MCF 10A (cell line): ENCODE data around the gene PDE4D. TPM values are rescaled to one million over a fixed set of nuclear protein-coding genes. Genes with fewer than 3 reads are reported as not detected.

ENCODE experiments used
- BruUV-seq: library from RNA; stranded (reverse); fragments of 400-500 nt; replicated peaks from 2 replicates; lab custom pipeline; 2021; lab: Mats Ljungman, UMichigan
- CTCF ChIA-PET: fragments of 300-600 bp; sonication (Branson Sonifier 250); formaldehyde crosslinking; extraction: SDS; loops from one replicate; lab custom pipeline; 2021; ENCODE audit warnings: antibody characterized with exemption, inconsistent platforms; lab: Yijun Ruan, JAX
- POLR2A ChIA-PET: fragments of 300-600, 350-650 bp; sonication (Branson Sonifier 250); formaldehyde crosslinking; extraction: SDS; loops from one replicate; lab custom pipeline; 2020; ENCODE audit warnings: antibody characterized with exemption, inconsistent platforms; lab: Yijun Ruan, JAX
- DNase-seq: peaks from one replicate; pipeline ENCODE4 v3.0.0-alpha.2; 2018; ENCODE audit not compliant: unreplicated experiment
- H3K27ac Mint-ChIP-seq: one replicate; pipeline ENCODE4 v1.8.0; 2022; ENCODE audit warnings: mild to moderate bottlenecking, low read depth, mixed read lengths; ENCODE audit not compliant: unreplicated experiment
- H3K27me3 Mint-ChIP-seq: one replicate; pipeline ENCODE4 v1.8.0; 2022; ENCODE audit warnings: mixed read lengths; ENCODE audit not compliant: insufficient read depth, unreplicated experiment
- H3K36me3 Mint-ChIP-seq: one replicate; pipeline ENCODE4 v1.8.0; 2022; ENCODE audit warnings: mild to moderate bottlenecking, moderate library complexity, mixed read lengths; ENCODE audit not compliant: insufficient read depth, unreplicated experiment
- H3K4me1 Mint-ChIP-seq: one replicate; pipeline ENCODE4 v1.8.0; 2022; ENCODE audit warnings: mixed read lengths; ENCODE audit not compliant: insufficient read depth, unreplicated experiment
- H3K4me3 Mint-ChIP-seq: one replicate; pipeline ENCODE4 v1.8.0; 2022; ENCODE audit warnings: mild to moderate bottlenecking, moderate library complexity, mixed read lengths; ENCODE audit not compliant: unreplicated experiment
- H3K9me3 Mint-ChIP-seq: one replicate; pipeline ENCODE4 v1.8.0; 2022; ENCODE audit warnings: mixed read lengths; ENCODE audit not compliant: unreplicated experiment
- CTCF ChIP-seq: fragments of 200-600 bp; IDR thresholded peaks from one replicate; pipeline ENCODE4 v1.8.0; 2022; ENCODE audit warnings: antibody characterized with exemption, mild to moderate bottlenecking; ENCODE audit not compliant: unreplicated experiment
- intact Hi-C: fragments of 100-400 bp; cut with micrococcal nuclease; formaldehyde crosslinking; loops from 2 replicates; pipeline ENCODE4 v1.14.1; 2022
- total RNA-seq: library from RNA; stranded (reverse); gene quantifications from 2 replicates; pipeline ENCODE4 v1.2.3, GENCODE V29; 2022

The PDE4D gene
- total RNA-seq, 1 experiment from 2014 or later: 85.0 TPM

- CTCF ChIA-PET: interaction anchor here (0.6 to 1.3 kb wide), 6 partner anchors 9 to 632 kb away, joined by 3 to 7 read pairs (median 4); no protein-coding TSS in a partner anchor
- H3K36me3 Mint-ChIP-seq: peaks cover 6% of the 10 kb centered on the region
- H3K27me3 Mint-ChIP-seq: no peaks in the 10 kb centered on the region
- intact Hi-C loops: no loop called here
- POLR2A ChIA-PET: no interaction called here
- no peak for TF ChIP-seq CTCF
- BruUV-seq: no TSS peak
- peaks cover 7% of the 10 kb centered on the region for H3K4me1 Mint-ChIP-seq
- no peak overlapping the region for H3K4me3 Mint-ChIP-seq
- DNase-seq: no peak
- H3K9me3 Mint-ChIP-seq: no peaks in the 10 kb centered on the region
- H3K27ac Mint-ChIP-seq: no peak overlapping the region
These were observed 723.8 kb downstream of the PDE4D start for GRCh38 chr5:59169768-59170150.

- H3K36me3 Mint-ChIP-seq: peaks cover 6% of the 10 kb centered on the region
- intact Hi-C loops: no loop called here
- H3K27me3 Mint-ChIP-seq: no peaks in the 10 kb centered on the region
- peaks cover 7% of the 10 kb centered on the region for H3K4me1 Mint-ChIP-seq
- H3K27ac Mint-ChIP-seq: no peak overlapping the region
- ChIA-PET CTCF (interaction anchor here (0.6 to 1.3 kb wide), 5 partner anchors 9 to 632 kb away, joined by 3 to 7 read pairs (median 4); no protein-coding TSS in a partner anchor), POLR2A (interaction anchor here (1.2 kb wide), 1 partner anchor 134 kb away, joined by 5 read pairs; no protein-coding TSS in a partner anchor)
- BruUV-seq: no TSS peak
- no peak overlapping the region for H3K4me3 Mint-ChIP-seq
- H3K9me3 Mint-ChIP-seq: no peaks in the 10 kb centered on the region
- TF ChIP-seq CTCF: no peak
- DNase-seq: no peak
These were observed 724.3 kb downstream of the PDE4D start for GRCh38 chr5:59169081-59169767.

GRCh38 chr5:59168067-59168466, 725.5 kb downstream of the PDE4D start:
- intact Hi-C loops: no loop called here

More at GRCh38 chr5:59168067-59168466, 725.5 kb downstream of the PDE4D start:
- no peak for DNase-seq
- BruUV-seq: no TSS peak
- Mint-ChIP-seq H3K27me3 (no peaks in the 10 kb centered on the region), H3K9me3 (no peaks in the 10 kb centered on the region), H3K27ac (no peak overlapping the region), H3K4me1 (peaks cover 7% of the 10 kb centered on the region), H3K36me3 (peaks cover 9% of the 10 kb centered on the region), H3K4me3 (no peak overlapping the region)
- ChIA-PET CTCF (interaction anchor here (0.7 to 1.7 kb wide), 4 partner anchors 12 to 160 kb away, joined by 3 to 5 read pairs (median 4); no protein-coding TSS in a partner anchor), POLR2A (interaction anchor here (0.5 to 1.2 kb wide), 4 partner anchors 8 to 1807 kb away, joined by 3 to 5 read pairs (median 4); no protein-coding TSS in a partner anchor)
- TF ChIP-seq CTCF: no peak
